NCI-H1436 treated with DMSO at 0.1 percent for 48 hours (cell line): ENCODE measurements around the gene APOL5.
"Not testable (repeated sequence)": the region's sequence is repeated elsewhere in the genome, so short reads cannot be mapped to it uniquely, and the experiment has no call there.

Experiments
- DNase-seq: peaks from one replicate; lab custom pipeline; 2025; lab: John Stamatoyannopoulos, UW

APOL5 gene

GRCh38 chr22:35717572-35717971 lies at the start of gene APOL5:
Gene APOL5, plus strand, starts transcription at chr22:35717872. Its CDS starts 0 bp downstream, at chr22:35717872.
- no peak for DNase-seq

- DNase-seq: no peak
Observed at GRCh38 chr22:35674335-35674734, 43.3 kb upstream of the APOL5 start.

- not testable (repeated sequence) for DNase-seq
Observed at GRCh38 chr22:35676065-35676464, 41.6 kb upstream of the APOL5 start.

GRCh38 chr22:35677460-35678187 lies 40.0 kb upstream of the APOL5 start:
- DNase-seq: no peak

GRCh38 chr22:35678836-35679235 lies 38.8 kb upstream of the APOL5 start:
- no peak for DNase-seq

- DNase-seq: not testable (repeated sequence)
Observed at GRCh38 chr22:35679492-35679891, 38.2 kb upstream of the APOL5 start.

- no peak for DNase-seq
Observed at GRCh38 chr22:35681454-35682052, 36.1 kb upstream of the APOL5 start.

- no peak for DNase-seq
Observed at GRCh38 chr22:35683560-35683959, 34.1 kb upstream of the APOL5 start.

GRCh38 chr22:35684270-35684700 lies 33.4 kb upstream of the APOL5 start:
- DNase-seq: no peak

GRCh38 chr22:35684732-35685131 lies 32.9 kb upstream of the APOL5 start:
- DNase-seq: no peak

- DNase-seq: no peak
Observed at GRCh38 chr22:35685731-35686130, 31.9 kb upstream of the APOL5 start.

- DNase-seq: no peak
Observed at GRCh38 chr22:35686298-35686697, 31.4 kb upstream of the APOL5 start.

GRCh38 chr22:35687461-35687860 lies 30.2 kb upstream of the APOL5 start:
- no peak for DNase-seq

- no peak for DNase-seq
Observed at GRCh38 chr22:35688913-35689675, 28.6 kb upstream of the APOL5 start.

- DNase-seq: no peak
Observed at GRCh38 chr22:35690001-35690400, 27.7 kb upstream of the APOL5 start.

- DNase-seq: no peak
Observed at GRCh38 chr22:35695202-35695601, 22.5 kb upstream of the APOL5 start.

GRCh38 chr22:35697142-35697541 lies 20.5 kb upstream of the APOL5 start:
- DNase-seq: no peak

- not testable (repeated sequence) for DNase-seq
Observed at GRCh38 chr22:35699852-35700251, 17.8 kb upstream of the APOL5 start.

- DNase-seq: no peak
Observed at GRCh38 chr22:35703861-35704584, 13.6 kb upstream of the APOL5 start.

- no peak for DNase-seq
Observed at GRCh38 chr22:35705141-35705540, 12.5 kb upstream of the APOL5 start.

- no peak for DNase-seq
Observed at GRCh38 chr22:35708453-35708852, 9.2 kb upstream of the APOL5 start.

- no peak for DNase-seq
Observed at GRCh38 chr22:35708917-35709316, 8.8 kb upstream of the APOL5 start.
